Karpas-422 (cell line): ENCODE results near the gene TBL1Y. TPM values are rescaled to one million over a fixed set of nuclear protein-coding genes. Genes with fewer than 3 reads are reported as not detected.

Source experiments
- total RNA-seq: library from RNA; depleted of rRNA; stranded (reverse); fragments of >200 nt; shearing (Covaris generic); gene quantifications from 2 replicates; pipeline ENCODE4 v1.2.3, GENCODE V29; 2014; ENCODE audit warnings: low replicate concordance; rRNA removed

The TBL1Y gene
- total RNA-seq, 1 experiment from 2014 or later = not detected

Other genes with a start within 250 kb of the TBL1Y start
- not detected in 2 replicates for gene AMELY, start 1.1 kb downstream of the TBL1Y start, total RNA-seq